A673 (cell line): Measurements from ENCODE around the gene RPH3AL. TPM values are rescaled to one million over a fixed set of nuclear protein-coding genes. Genes with fewer than 3 reads are reported as not detected.

Source experiments
- BruUV-seq: library from RNA; stranded (reverse); fragments of 400-500 nt; replicated peaks from 2 replicates; lab custom pipeline; 2021; lab: Mats Ljungman, UMichigan
- CTCF ChIA-PET: fragments of 300-600 bp; sonication (Branson Sonifier 250); formaldehyde crosslinking; loops from one replicate; lab custom pipeline; 2022; ENCODE audit warnings: antibody characterized with exemption; lab: Charles Lee
- POLR2A ChIA-PET: fragments of 300-600 bp; sonication (Branson Sonifier 250); formaldehyde crosslinking; loops from one replicate; lab custom pipeline; 2022; ENCODE audit warnings: antibody characterized with exemption; ENCODE audit not compliant: low non-redundant PET; lab: Charles Lee
- DNase-seq: peaks from one replicate; pipeline ENCODE4 v3.0.0-alpha.2; 2015; ENCODE audit warnings: low spot score
- H3K27ac ChIP-seq: fragments of 200-600 bp; sonication (generic); 2 replicates; pipeline ENCODE4 v1.5.1; 2016; ENCODE audit warnings: mixed run types, low read depth, mild to moderate bottlenecking, mixed read lengths, antibody characterized with exemption, low read length; ENCODE audit not compliant: poor library complexity, severe bottlenecking
- H3K27me3 ChIP-seq: fragments of 200-600 bp; sonication (generic); replicated peaks from 2 replicates; pipeline ENCODE4 v1.6.1; 2017; ENCODE audit warnings: mixed run types, low read depth, mild to moderate bottlenecking, mixed read lengths, antibody characterized with exemption, low read length; ENCODE audit not compliant: insufficient read depth, poor library complexity
- H3K36me3 ChIP-seq: fragments of 200-600 bp; sonication (generic); 2 replicates; pipeline ENCODE4 v1.6.1; 2016; ENCODE audit warnings: mixed run types, mild to moderate bottlenecking, mixed read lengths, antibody characterized with exemption, low read length; ENCODE audit not compliant: insufficient read depth, poor library complexity, severe bottlenecking
- H3K4me1 ChIP-seq: fragments of 200-600 bp; sonication (generic); 2 replicates; pipeline ENCODE4 v1.6.1; 2017; ENCODE audit warnings: mixed run types, mild to moderate bottlenecking, mixed read lengths, antibody characterized with exemption, low read length; ENCODE audit not compliant: insufficient read depth, poor library complexity, severe bottlenecking
- H3K4me3 ChIP-seq: fragments of 200-600 bp; sonication (generic); 2 replicates; pipeline ENCODE4 v1.5.1; 2016; ENCODE audit warnings: low read depth, mixed run types, mild to moderate bottlenecking, mixed read lengths, low read length; ENCODE audit not compliant: poor library complexity, severe bottlenecking
- H3K9me3 ChIP-seq: fragments of 200-600 bp; sonication (generic); 2 replicates; pipeline ENCODE4 v1.6.1; 2016; ENCODE audit warnings: mixed run types, low read depth, mild to moderate bottlenecking, mixed read lengths, antibody characterized with exemption, low read length; ENCODE audit not compliant: poor library complexity, severe bottlenecking
- CTCF ChIP-seq: fragments of 300-800, 200-600 bp; sonication (generic); conservative IDR thresholded peaks from 2 replicates; pipeline ENCODE4 v1.5.1; 2017; ENCODE audit warnings: low read depth, mild to moderate bottlenecking, antibody characterized with exemption, low read length, moderate library complexity, mixed read lengths
- EZH2 ChIP-seq: fragments of 200-600 bp; sonication (generic); IDR thresholded peaks from 2 replicates; pipeline ENCODE4 v1.6.1; 2017; ENCODE audit warnings: borderline replicate concordance, low read depth, mild to moderate bottlenecking, mixed read lengths, antibody characterized with exemption, low read length; ENCODE audit not compliant: poor library complexity, severe bottlenecking
- intact Hi-C: fragments of 100-400 bp; cut with micrococcal nuclease; formaldehyde crosslinking; loops from one replicate; pipeline ENCODE4 v1.10.0; 2022; ENCODE audit not compliant: unreplicated experiment
- total RNA-seq: library from RNA; stranded (reverse); gene quantifications from 2 replicates; pipeline ENCODE4 v1.2.3, GENCODE V29; 2021

The RPH3AL gene
- total RNA-seq, 1 experiment from 2014 or later, result 0.82 TPM

GRCh38 chr17:282000-282911, 70.4 kb downstream of the RPH3AL start:
- DNase-seq, result no peak
- TF ChIP-seq CTCF (no peak), EZH2 (no peak)
- Histone ChIP-seq H3K4me1 (no peaks in the 10 kb centered on the region), H3K27ac (no peak overlapping the region), H3K9me3 (no peaks in the 10 kb centered on the region), H3K4me3 (no peak overlapping the region), H3K27me3 (peaks cover 1% of the 10 kb centered on the region), H3K36me3 (no peaks in the 10 kb centered on the region)
- CTCF ChIA-PET, result no interaction called here
- POLR2A ChIA-PET, result no interaction called here
- no TSS peak for BruUV-seq
- intact Hi-C loops, result no loop called here

- ChIA-PET CTCF (no interaction called here), POLR2A (no interaction called here)
- no peak for DNase-seq
- TF ChIP-seq EZH2 (no peak), CTCF (no peak)
- H3K4me3 ChIP-seq, result no peak overlapping the region
- H3K27ac ChIP-seq, result no peak overlapping the region
- no peaks in the 10 kb centered on the region for H3K36me3 ChIP-seq
- no TSS peak for BruUV-seq
- no peaks in the 10 kb centered on the region for H3K9me3 ChIP-seq
- intact Hi-C loops, result no loop called here
- H3K4me1 ChIP-seq, result no peaks in the 10 kb centered on the region
- H3K27me3 ChIP-seq, result peaks cover 7% of the 10 kb centered on the region
Observed at GRCh38 chr17:281365-281999, 71.1 kb downstream of the RPH3AL start.

GRCh38 chr17:280901-281300, 71.7 kb downstream of the RPH3AL start:
- Histone ChIP-seq H3K27me3 (peaks cover 7% of the 10 kb centered on the region), H3K4me3 (no peak overlapping the region), H3K9me3 (no peaks in the 10 kb centered on the region), H3K4me1 (no peaks in the 10 kb centered on the region), H3K27ac (no peak overlapping the region), H3K36me3 (no peaks in the 10 kb centered on the region)
- ChIA-PET POLR2A (no interaction called here), CTCF (no interaction called here)
- no peak for DNase-seq
- intact Hi-C loops, result no loop called here
- no TSS peak for BruUV-seq
- TF ChIP-seq CTCF (no peak), EZH2 (no peak)
